Activated CD4-positive, alpha-beta T cell treated with anti-CD3 and anti-CD28 coated beads, Interleukin-2, amount 10 ng/mL, durations not matched to agents 24 days and 14 days (primary cell): ENCODE data around the gene CGB8. TPM values are rescaled to one million over a fixed set of nuclear protein-coding genes. Genes with fewer than 3 reads are reported as not detected.
"Not testable (repeated sequence)": the region's sequence is repeated elsewhere in the genome, so short reads cannot be mapped to it uniquely, and the experiment has no call there.

ENCODE experiments used
- DNase-seq: peaks from one replicate; pipeline ENCODE4 v3.0.0; 2022
- H3K27ac Mint-ChIP-seq: one replicate; pipeline ENCODE4 v1.8.0; 2022; ENCODE audit warnings: mild to moderate bottlenecking, mixed read lengths
- H3K27me3 Mint-ChIP-seq: one replicate; pipeline ENCODE4 v1.8.0; 2022; ENCODE audit warnings: mixed read lengths
- H3K36me3 Mint-ChIP-seq: one replicate; pipeline ENCODE4 v1.8.0; 2022; ENCODE audit warnings: low read depth, mild to moderate bottlenecking, mixed read lengths
- H3K4me1 Mint-ChIP-seq: one replicate; pipeline ENCODE4 v1.8.0; 2021; ENCODE audit warnings: mixed read lengths
- H3K4me3 Mint-ChIP-seq: one replicate; pipeline ENCODE4 v1.8.0; 2022; ENCODE audit warnings: mild to moderate bottlenecking, moderate library complexity, mixed read lengths
- H3K9me3 Mint-ChIP-seq: one replicate; pipeline ENCODE4 v1.8.0; 2021; ENCODE audit warnings: mixed read lengths
- intact Hi-C: fragments of 100-400 bp; cut with micrococcal nuclease; formaldehyde crosslinking; loops from one replicate; pipeline ENCODE4 v1.15.1; 2023
- total RNA-seq: library from RNA; stranded (reverse); gene quantifications from 2 replicates; pipeline ENCODE4 v1.2.3, GENCODE V29; 2022

Gene CGB8
- total RNA-seq, 1 donor from 2014 or later, result not detected

GRCh38 chr19:49056902-49057596, 8.1 kb upstream of the CGB8 start:
- peaks cover 12% of the 10 kb centered on the region for H3K4me1 Mint-ChIP-seq
- H3K4me3 Mint-ChIP-seq, result peak overlapping the region; percentile 84
- intact Hi-C loops, H3K27ac Mint-ChIP-seq, H3K36me3 Mint-ChIP-seq, H3K9me3 Mint-ChIP-seq: not testable (repeated sequence)
- peaks cover 53% of the 10 kb centered on the region for H3K27me3 Mint-ChIP-seq
- DNase-seq, result peak; percentile 65

- Mint-ChIP-seq H3K27me3 (peaks cover 49% of the 10 kb centered on the region), H3K4me1 (peaks cover 12% of the 10 kb centered on the region)
- intact Hi-C loops, result no loop called here
Measured at GRCh38 chr19:49056101-49056901, 7.4 kb upstream of the CGB8 start.

GRCh38 chr19:49050376-49051033, 1.6 kb upstream of the CGB8 start:
- intact Hi-C loops, H3K4me3 Mint-ChIP-seq, DNase-seq, H3K36me3 Mint-ChIP-seq, H3K4me1 Mint-ChIP-seq, H3K27ac Mint-ChIP-seq, H3K9me3 Mint-ChIP-seq, H3K27me3 Mint-ChIP-seq: not testable (repeated sequence)

More at GRCh38 chr19:49056101-49056901, 7.4 kb upstream of the CGB8 start:
- Mint-ChIP-seq H3K4me3 (peak overlapping the region; percentile 84), H3K27ac (no peak overlapping the region), H3K36me3 (peaks cover 3% of the 10 kb centered on the region), H3K9me3 (no peaks in the 10 kb centered on the region)
- DNase-seq, result peak; percentile 90

GRCh38 chr19:49049834-49050233, 923 bp upstream of the CGB8 start:
- H3K36me3 Mint-ChIP-seq, H3K27me3 Mint-ChIP-seq, H3K4me1 Mint-ChIP-seq, DNase-seq, H3K27ac Mint-ChIP-seq, H3K9me3 Mint-ChIP-seq, intact Hi-C loops, H3K4me3 Mint-ChIP-seq: not testable (repeated sequence)

- H3K36me3 Mint-ChIP-seq, H3K4me3 Mint-ChIP-seq, H3K4me1 Mint-ChIP-seq, H3K27me3 Mint-ChIP-seq, DNase-seq, H3K27ac Mint-ChIP-seq, intact Hi-C loops, H3K9me3 Mint-ChIP-seq: not testable (repeated sequence)
Measured at GRCh38 chr19:49043548-49043947, 5.4 kb downstream of the CGB8 start, which contains the start of gene CGB5. Gene CGB5, plus strand, starts transcription at chr19:49043848. Its CDS starts 362 bp downstream, at chr19:49044210.

- H3K27me3 Mint-ChIP-seq, H3K4me3 Mint-ChIP-seq, H3K36me3 Mint-ChIP-seq, H3K4me1 Mint-ChIP-seq, H3K27ac Mint-ChIP-seq, intact Hi-C loops, DNase-seq, H3K9me3 Mint-ChIP-seq: not testable (repeated sequence)
Measured at GRCh38 chr19:49042666-49043065, 6.2 kb downstream of the CGB8 start.

- no peak overlapping the region for H3K4me3 Mint-ChIP-seq
- H3K4me1 Mint-ChIP-seq, result no peaks in the 10 kb centered on the region
- no peaks in the 10 kb centered on the region for H3K36me3 Mint-ChIP-seq
- no peak for DNase-seq
- H3K27ac Mint-ChIP-seq, result no peak overlapping the region
- intact Hi-C loops, result no loop called here
- no peaks in the 10 kb centered on the region for H3K9me3 Mint-ChIP-seq
- H3K27me3 Mint-ChIP-seq, result no peaks in the 10 kb centered on the region
Measured at GRCh38 chr19:49042177-49042576, 6.7 kb downstream of the CGB8 start.

- DNase-seq, intact Hi-C loops, H3K27ac Mint-ChIP-seq, H3K36me3 Mint-ChIP-seq, H3K27me3 Mint-ChIP-seq, H3K4me3 Mint-ChIP-seq, H3K9me3 Mint-ChIP-seq, H3K4me1 Mint-ChIP-seq: not testable (repeated sequence)
Measured at GRCh38 chr19:49039736-49040135, 9.2 kb downstream of the CGB8 start.

- H3K27me3 Mint-ChIP-seq, H3K36me3 Mint-ChIP-seq, H3K4me1 Mint-ChIP-seq, intact Hi-C loops, DNase-seq, H3K4me3 Mint-ChIP-seq, H3K9me3 Mint-ChIP-seq, H3K27ac Mint-ChIP-seq: not testable (repeated sequence)
Measured at GRCh38 chr19:49038557-49039276, 10.2 kb downstream of the CGB8 start.

- H3K36me3 Mint-ChIP-seq, intact Hi-C loops, H3K4me1 Mint-ChIP-seq, H3K27me3 Mint-ChIP-seq, H3K9me3 Mint-ChIP-seq, H3K4me3 Mint-ChIP-seq, DNase-seq, H3K27ac Mint-ChIP-seq: not testable (repeated sequence)
Measured at GRCh38 chr19:49038111-49038510, 10.8 kb downstream of the CGB8 start.

GRCh38 chr19:49036815-49037214, 12.1 kb downstream of the CGB8 start, which contains the start of gene CGB1:
Gene CGB1, minus strand, starts transcription at chr19:49036895. Its CDS starts 184 bp downstream, at chr19:49036711.
- intact Hi-C loops, H3K9me3 Mint-ChIP-seq, H3K4me1 Mint-ChIP-seq, H3K27me3 Mint-ChIP-seq, H3K27ac Mint-ChIP-seq, H3K36me3 Mint-ChIP-seq, H3K4me3 Mint-ChIP-seq: not testable (repeated sequence)
- DNase-seq, result peak; percentile 85

- intact Hi-C loops, H3K36me3 Mint-ChIP-seq, H3K27me3 Mint-ChIP-seq, H3K9me3 Mint-ChIP-seq, H3K4me1 Mint-ChIP-seq: not testable (repeated sequence)
- Mint-ChIP-seq H3K27ac (peak within 1 kb of the TSS; percentile 66), H3K4me3 (peak within 1 kb of the TSS; percentile 29)
- peak; percentile 89 for DNase-seq
Measured at GRCh38 chr19:49031642-49032301, 17.1 kb downstream of the CGB8 start, which contains the start of gene CGB2. Gene CGB2, plus strand, starts transcription at chr19:49031890. Its CDS starts 206 bp downstream, at chr19:49032096.

- DNase-seq, intact Hi-C loops, H3K4me1 Mint-ChIP-seq, H3K27ac Mint-ChIP-seq, H3K27me3 Mint-ChIP-seq, H3K36me3 Mint-ChIP-seq, H3K4me3 Mint-ChIP-seq, H3K9me3 Mint-ChIP-seq: not testable (repeated sequence)
Measured at GRCh38 chr19:49030323-49030722, 18.6 kb downstream of the CGB8 start.
